Measurements from ENCODE around the gene PARP16.

DNA sequence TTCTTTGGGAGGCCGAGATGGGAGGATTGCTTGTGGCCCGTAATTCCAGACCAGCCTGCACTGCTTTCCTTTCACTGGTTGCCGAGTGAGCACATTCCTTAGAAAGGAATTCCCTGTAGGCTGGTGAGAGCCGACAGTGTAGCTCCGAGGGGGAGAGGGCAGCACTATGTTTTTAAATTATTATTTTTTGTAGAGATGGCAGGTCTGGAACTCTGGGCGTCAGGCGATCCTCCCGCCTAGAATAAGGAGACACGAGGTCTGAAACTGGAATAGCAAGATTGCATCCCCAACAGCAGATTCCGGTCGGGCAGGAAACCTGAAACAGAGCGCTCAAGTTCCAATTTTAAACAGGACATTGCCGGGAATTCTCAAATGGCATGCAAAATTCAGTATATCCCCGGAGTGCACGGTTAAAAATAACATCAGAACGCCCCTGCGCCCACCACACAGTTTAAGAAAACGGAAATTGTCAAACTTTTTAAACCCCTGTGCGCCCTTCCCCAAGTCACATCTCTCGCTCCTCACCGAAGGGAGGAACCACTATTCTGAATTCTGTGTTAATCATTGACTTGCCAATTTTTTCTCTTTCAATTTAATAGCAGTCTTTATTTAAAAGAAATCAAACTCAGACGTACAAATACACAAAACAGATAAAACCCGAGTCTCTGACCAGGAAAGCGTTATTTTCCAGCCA is 17.2 kb upstream of the PARP16 start:
- no peak for TF ChIP-seq EZH2 (IDR thresholded peaks at IDR 0.05)
- TF ChIP-seq FOXP2 (optimal IDR thresholded peaks at IDR 0.05; ENCODE audit: control extremely low read depth, extremely low read length, insufficient read depth), result no peak
